Fibroblast of lung (primary cell): ENCODE results near the gene HIGD1A.

Experiments
- EZH2 ChIP-seq: IDR thresholded peaks from 2 replicates; pipeline ENCODE4 v1.5.1; 2012; ENCODE audit warnings: low read length, control low read depth, mild to moderate bottlenecking; ENCODE audit errors: missing control alignments
- TF ChIP-seq, protein P1 (sequence below), 2 donors: IDR thresholded peaks in 1 of 2; conservative IDR thresholded peaks in 1 of 2; 1 replicate in 1 of 2; 2 replicates in 1 of 2; pipeline ENCODE4 v1.5.1; 2011 to 2012; ENCODE audit warnings: low read length in 2 of 2, control low read depth in 1 of 2, inconsistent platforms in 1 of 2, low read depth in 1 of 2, mild to moderate bottlenecking in 1 of 2

GRCh38 chr3:42762046-42762724, 42.1 kb downstream of the HIGD1A start:
- TF ChIP-seq, protein P1, sequence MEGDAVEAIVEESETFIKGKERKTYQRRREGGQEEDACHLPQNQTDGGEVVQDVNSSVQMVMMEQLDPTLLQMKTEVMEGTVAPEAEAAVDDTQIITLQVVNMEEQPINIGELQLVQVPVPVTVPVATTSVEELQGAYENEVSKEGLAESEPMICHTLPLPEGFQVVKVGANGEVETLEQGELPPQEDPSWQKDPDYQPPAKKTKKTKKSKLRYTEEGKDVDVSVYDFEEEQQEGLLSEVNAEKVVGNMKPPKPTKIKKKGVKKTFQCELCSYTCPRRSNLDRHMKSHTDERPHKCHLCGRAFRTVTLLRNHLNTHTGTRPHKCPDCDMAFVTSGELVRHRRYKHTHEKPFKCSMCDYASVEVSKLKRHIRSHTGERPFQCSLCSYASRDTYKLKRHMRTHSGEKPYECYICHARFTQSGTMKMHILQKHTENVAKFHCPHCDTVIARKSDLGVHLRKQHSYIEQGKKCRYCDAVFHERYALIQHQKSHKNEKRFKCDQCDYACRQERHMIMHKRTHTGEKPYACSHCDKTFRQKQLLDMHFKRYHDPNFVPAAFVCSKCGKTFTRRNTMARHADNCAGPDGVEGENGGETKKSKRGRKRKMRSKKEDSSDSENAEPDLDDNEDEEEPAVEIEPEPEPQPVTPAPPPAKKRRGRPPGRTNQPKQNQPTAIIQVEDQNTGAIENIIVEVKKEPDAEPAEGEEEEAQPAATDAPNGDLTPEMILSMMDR (conservative IDR thresholded peaks at IDR 0.05 in 1 of 2, IDR thresholded peaks at IDR 0.05 in 1 of 2; ENCODE audit: low read depth in 1 of 2, low read length in 2 of 2) = no peak
- no peak for TF ChIP-seq EZH2
